ENCODE data around the gene STH. TPM values are rescaled to one million over a fixed set of nuclear protein-coding genes. Genes with fewer than 3 reads are reported as not detected.

STH gene
- total RNA-seq, 1 donor from 2014 or later = not detected

DNA sequence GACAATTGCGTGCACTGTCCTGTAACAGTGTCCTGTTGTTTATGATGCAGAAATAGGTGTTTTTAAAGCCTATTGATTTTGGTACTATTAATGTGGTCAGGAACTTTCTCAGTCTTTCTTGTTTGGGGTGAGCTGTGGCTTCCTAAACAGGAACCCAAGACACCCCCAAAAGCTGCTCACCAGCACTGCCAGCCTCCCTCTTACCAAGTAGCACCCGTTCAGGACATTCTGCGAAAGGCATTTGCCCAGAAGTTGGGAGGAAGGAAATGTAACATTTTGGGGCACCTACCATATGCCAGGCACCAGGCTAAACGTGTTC is 21.6 kb upstream of the STH start:
- Histone ChIP-seq H3K9ac (ENCODE audit: low read length) (no peak overlapping the region), H3K27ac (ENCODE audit: low read depth, low read length) (no peak overlapping the region), H4K20me1 (ENCODE audit: insufficient read depth, low read length) (no peaks in the 10 kb centered on the region), H3K27me3 (ENCODE audit: insufficient read depth, low read length) (peaks cover 6% of the 10 kb centered on the region), H2AFZ (ENCODE audit: low read depth, low read length) (no peak overlapping the region), H3K4me1 (ENCODE audit: insufficient read depth, low read length) (no peaks in the 10 kb centered on the region), H3K4me2 (ENCODE audit: low read length) (no peak overlapping the region), H3K4me3 (ENCODE audit: insufficient read depth, low read depth, low read length) (no peak overlapping the region), H3K36me3 (ENCODE audit: insufficient read depth, low read length) (no peaks in the 10 kb centered on the region), H3K79me2 (ENCODE audit: insufficient read depth, low read length) (no peaks in the 10 kb centered on the region), H3K9me3 (ENCODE audit: insufficient read depth, low read depth, low read length) (no peaks in the 10 kb centered on the region)
- H3K9me3 Mint-ChIP-seq (ENCODE audit: unreplicated experiment) = peaks cover 7% of the 10 kb centered on the region
- TF ChIP-seq CTCF (IDR thresholded peaks at IDR 0.05; ENCODE audit: insufficient read depth, low read depth, low read length) = no peak
- no peak for TF ChIP-seq EZH2 (IDR thresholded peaks at IDR 0.05; ENCODE audit: insufficient read depth, low read length)
- H3K27me3 Mint-ChIP-seq (ENCODE audit: low read depth, unreplicated experiment) = peaks cover 24% of the 10 kb centered on the region
- peaks cover 19% of the 10 kb centered on the region for H3K4me1 Mint-ChIP-seq (ENCODE audit: low read depth, unreplicated experiment)
- peaks cover 2% of the 10 kb centered on the region for H3K36me3 Mint-ChIP-seq (ENCODE audit: low read depth, unreplicated experiment)
- DNase-seq (ENCODE audit: low read depth) (no peak), FAIRE-seq (no peak)
- no peak overlapping the region for H3K27ac Mint-ChIP-seq (ENCODE audit: unreplicated experiment)
- peak overlapping the region; percentile 14 for H3K4me3 Mint-ChIP-seq (ENCODE audit: unreplicated experiment)

GRCh38 chr17:45977976-45978626 is 20.9 kb upstream of the STH start:
- H3K27me3 ChIP-seq (ENCODE audit: insufficient read depth, low read length) = peaks cover 2% of the 10 kb centered on the region
- no peak overlapping the region for H2AFZ ChIP-seq (ENCODE audit: low read depth, low read length)
- H3K4me2 ChIP-seq (ENCODE audit: low read length) = no peak overlapping the region
- no peaks in the 10 kb centered on the region for H4K20me1 ChIP-seq (ENCODE audit: insufficient read depth, low read length)
- H3K4me1 ChIP-seq (ENCODE audit: insufficient read depth, low read length) = no peaks in the 10 kb centered on the region
- no peaks in the 10 kb centered on the region for H3K79me2 ChIP-seq (ENCODE audit: insufficient read depth, low read length)
- TF ChIP-seq EZH2 (IDR thresholded peaks at IDR 0.05; ENCODE audit: insufficient read depth, low read length) (no peak), CTCF (IDR thresholded peaks at IDR 0.05; ENCODE audit: insufficient read depth, low read depth, low read length) (no peak)
- no peak overlapping the region for H3K27ac ChIP-seq (ENCODE audit: low read depth, low read length)
- H3K27me3 Mint-ChIP-seq (ENCODE audit: low read depth, unreplicated experiment) = peaks cover 18% of the 10 kb centered on the region
- FAIRE-seq (no peak), DNase-seq (ENCODE audit: low read depth) (no peak)
- H3K9me3 Mint-ChIP-seq (ENCODE audit: unreplicated experiment) = peaks cover under 1% of the 10 kb centered on the region
- H3K4me3 ChIP-seq (ENCODE audit: insufficient read depth, low read depth, low read length) = no peak overlapping the region
- H3K4me1 Mint-ChIP-seq (ENCODE audit: low read depth, unreplicated experiment) = peaks cover 19% of the 10 kb centered on the region
- H3K4me3 Mint-ChIP-seq (ENCODE audit: unreplicated experiment) = no peak overlapping the region
- H3K27ac Mint-ChIP-seq (ENCODE audit: unreplicated experiment) = no peak overlapping the region
- no peaks in the 10 kb centered on the region for H3K36me3 Mint-ChIP-seq (ENCODE audit: low read depth, unreplicated experiment)
- no peak overlapping the region for H3K9ac ChIP-seq (ENCODE audit: low read length)
- H3K36me3 ChIP-seq (ENCODE audit: insufficient read depth, low read length) = no peaks in the 10 kb centered on the region
- H3K9me3 ChIP-seq (ENCODE audit: insufficient read depth, low read depth, low read length) = no peaks in the 10 kb centered on the region

- no peaks in the 10 kb centered on the region for H3K79me2 ChIP-seq (ENCODE audit: insufficient read depth, low read length)
- no peaks in the 10 kb centered on the region for H4K20me1 ChIP-seq (ENCODE audit: insufficient read depth, low read length)
- H3K27me3 ChIP-seq (ENCODE audit: insufficient read depth, low read length) = peaks cover under 1% of the 10 kb centered on the region
- no peaks in the 10 kb centered on the region for H3K36me3 Mint-ChIP-seq (ENCODE audit: low read depth, unreplicated experiment)
- H3K4me2 ChIP-seq (ENCODE audit: low read length) = no peak overlapping the region
- TF ChIP-seq EZH2 (IDR thresholded peaks at IDR 0.05; ENCODE audit: insufficient read depth, low read length) (no peak), CTCF (IDR thresholded peaks at IDR 0.05; ENCODE audit: insufficient read depth, low read depth, low read length) (no peak)
- DNase-seq (ENCODE audit: low read depth) = no peak
- peaks cover 19% of the 10 kb centered on the region for H3K4me1 Mint-ChIP-seq (ENCODE audit: low read depth, unreplicated experiment)
- peaks cover 15% of the 10 kb centered on the region for H3K27me3 Mint-ChIP-seq (ENCODE audit: low read depth, unreplicated experiment)
- no peaks in the 10 kb centered on the region for H3K36me3 ChIP-seq (ENCODE audit: insufficient read depth, low read length)
- H3K27ac Mint-ChIP-seq (ENCODE audit: unreplicated experiment) = no peak overlapping the region
- no peak overlapping the region for H3K4me3 Mint-ChIP-seq (ENCODE audit: unreplicated experiment)
- H3K9me3 ChIP-seq (ENCODE audit: insufficient read depth, low read depth, low read length) = no peaks in the 10 kb centered on the region
- no peak overlapping the region for H3K4me3 ChIP-seq (ENCODE audit: insufficient read depth, low read depth, low read length)
- no peak overlapping the region for H2AFZ ChIP-seq (ENCODE audit: low read depth, low read length)
- no peaks in the 10 kb centered on the region for H3K4me1 ChIP-seq (ENCODE audit: insufficient read depth, low read length)
- H3K9ac ChIP-seq (ENCODE audit: low read length) = no peak overlapping the region
- no peaks in the 10 kb centered on the region for H3K9me3 Mint-ChIP-seq (ENCODE audit: unreplicated experiment)
- no peak for FAIRE-seq
- no peak overlapping the region for H3K27ac ChIP-seq (ENCODE audit: low read depth, low read length)
These were observed 19.9 kb upstream of the STH start for GRCh38 chr17:45979137-45979536.
